ENCODE data around the gene NCF4. TPM values are rescaled to one million over a fixed set of nuclear protein-coding genes. Genes with fewer than 3 reads are reported as not detected.

NCF4 gene
- total RNA-seq, 2 experiments from 2014 or later = 44.1 to 48.2 TPM

DNA sequence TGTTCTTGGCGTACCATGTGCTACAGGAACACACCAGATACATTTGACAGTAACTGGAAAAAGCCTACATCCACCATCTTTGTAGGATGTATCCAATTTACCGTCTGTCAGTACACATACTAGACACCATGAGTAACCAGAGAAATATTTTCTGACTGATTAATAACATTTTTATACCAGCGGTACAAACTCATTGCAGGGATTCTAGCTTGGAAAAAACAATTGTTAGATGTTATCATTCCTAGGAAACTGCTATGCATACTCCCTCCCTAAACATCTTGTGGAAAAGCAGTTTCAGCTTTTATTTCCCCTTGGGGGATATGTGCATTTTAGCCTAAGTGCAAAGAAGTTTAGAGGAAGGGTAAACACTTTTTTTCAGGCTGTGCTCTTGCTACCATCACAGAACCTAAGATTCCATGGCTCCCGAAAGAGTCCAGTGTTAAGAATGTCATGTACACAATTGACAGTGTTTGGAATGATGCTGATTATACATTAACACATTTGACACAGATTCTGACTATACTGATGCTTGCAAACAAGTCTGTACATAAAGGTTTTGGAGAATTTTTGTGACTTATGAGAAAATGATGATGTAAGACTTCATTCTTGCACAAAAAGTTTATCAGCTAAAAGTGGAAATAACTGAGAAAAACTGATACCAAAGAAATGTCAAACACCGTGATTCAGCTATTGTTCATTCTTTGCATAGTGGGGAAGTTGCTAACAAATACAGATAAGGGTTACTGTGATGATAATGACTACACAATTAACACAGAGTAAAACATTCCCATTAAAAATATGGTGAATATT, 23.7 kb downstream of the NCF4 start:
- Mint-ChIP-seq H3K36me3 (ENCODE audit: low read depth) (peaks cover 24% of the 10 kb centered on the region), H3K9me3 (ENCODE audit: insufficient read depth) (peaks cover 26% of the 10 kb centered on the region), H3K27me3 (ENCODE audit: low read depth) (peaks cover 3% of the 10 kb centered on the region), H3K27ac (no peak overlapping the region), H3K4me3 (no peak overlapping the region), H3K4me1 (ENCODE audit: low read depth) (peaks cover 12% of the 10 kb centered on the region)
- DNase-seq (no peak), ATAC-seq (no peak)
- ChIA-PET POLR2A (interaction anchor here (0.7 kb wide), 1 partner anchor 371 kb away, joined by 5 read pairs; no protein-coding TSS in a partner anchor), CTCF (interaction anchor here (0.7 to 3.7 kb wide), 3 partner anchors 23 to 32 kb away, joined by 3 to 17 read pairs (median 4); partner anchors contain the start of gene NCF4)

DNA sequence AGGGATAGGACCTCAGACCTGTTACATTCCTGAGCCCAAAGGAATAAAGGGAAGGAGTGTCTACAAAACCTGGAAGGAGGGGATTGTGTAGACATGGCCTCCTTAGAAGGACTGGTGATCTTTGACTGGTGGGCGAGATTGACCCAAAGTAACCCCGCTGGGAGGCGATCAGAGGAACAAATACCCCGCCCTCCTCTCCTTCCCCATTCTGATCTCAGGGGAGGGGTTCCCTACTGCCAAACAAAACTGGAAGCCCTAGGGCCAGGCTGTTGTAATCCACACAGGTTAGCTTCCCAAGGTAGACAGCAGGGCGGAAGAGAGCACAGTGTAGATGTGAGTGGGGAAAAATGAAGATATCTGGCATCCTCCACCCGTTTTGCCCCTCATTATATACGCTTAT, 24.7 kb downstream of the NCF4 start:
- POLR2A ChIA-PET = no interaction called here
- H3K9me3 Mint-ChIP-seq (ENCODE audit: insufficient read depth) = peaks cover 25% of the 10 kb centered on the region
- no peak for DNase-seq
- H3K4me1 Mint-ChIP-seq (ENCODE audit: low read depth) = peaks cover 12% of the 10 kb centered on the region
- peaks cover 3% of the 10 kb centered on the region for H3K27me3 Mint-ChIP-seq (ENCODE audit: low read depth)
- peaks cover 20% of the 10 kb centered on the region for H3K36me3 Mint-ChIP-seq (ENCODE audit: low read depth)
- CTCF ChIA-PET = interaction anchor here (0.8 to 3.7 kb wide), 2 partner anchors 15 to 29 kb away, joined by 3 to 17 read pairs; no protein-coding TSS in a partner anchor
- H3K27ac Mint-ChIP-seq = no peak overlapping the region
- ATAC-seq = no peak
- H3K4me3 Mint-ChIP-seq = no peak overlapping the region

DNA sequence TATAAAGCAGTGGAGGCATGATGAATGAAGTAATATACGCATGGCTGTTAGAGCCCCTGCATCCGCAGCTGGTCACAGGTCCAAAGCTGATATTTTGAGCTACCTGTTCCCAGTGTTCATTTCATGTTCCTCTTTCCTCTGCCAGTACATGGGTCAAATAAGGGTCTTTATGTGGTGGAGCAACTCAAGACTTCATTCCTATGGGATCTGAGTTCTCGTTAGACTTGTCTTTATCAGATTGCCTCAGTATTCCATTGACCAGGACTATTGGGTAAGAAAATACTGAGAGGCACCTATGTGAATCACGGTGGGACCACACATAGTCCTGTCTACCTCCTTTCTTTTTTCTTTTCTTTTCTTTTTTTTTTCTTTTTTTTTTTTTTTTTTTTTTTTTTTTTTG, 25.2 kb downstream of the NCF4 start:
- Mint-ChIP-seq H3K36me3 (ENCODE audit: low read depth) (peaks cover 18% of the 10 kb centered on the region), H3K4me1 (ENCODE audit: low read depth) (peaks cover 12% of the 10 kb centered on the region), H3K9me3 (ENCODE audit: insufficient read depth) (peaks cover 21% of the 10 kb centered on the region), H3K4me3 (no peak overlapping the region), H3K27me3 (ENCODE audit: low read depth) (peaks cover 3% of the 10 kb centered on the region), H3K27ac (no peak overlapping the region)
- ChIA-PET CTCF (interaction anchor here (0.8 to 3.7 kb wide), 2 partner anchors 15 to 29 kb away, joined by 3 to 17 read pairs; no protein-coding TSS in a partner anchor), POLR2A (no interaction called here)
- DNase-seq (no peak), ATAC-seq (no peak)

DNA sequence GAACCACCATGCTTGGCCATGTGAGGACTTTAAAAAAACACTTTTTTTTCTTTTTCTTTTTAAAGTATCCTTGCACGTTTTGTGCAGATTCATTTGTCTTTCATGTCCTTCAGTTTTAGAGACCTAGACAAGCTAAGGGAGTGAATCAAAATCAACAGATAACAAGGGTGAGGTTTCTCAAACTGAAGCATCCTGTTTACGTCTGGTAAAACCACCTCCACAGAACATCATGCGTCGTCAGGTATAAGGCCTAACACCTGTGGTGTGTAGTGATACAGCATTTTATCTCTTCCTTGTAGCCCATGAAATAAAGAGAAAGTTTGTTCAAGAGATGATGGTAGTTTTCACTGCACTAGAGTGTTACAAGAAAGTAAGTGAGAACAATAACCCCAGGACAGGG, 26.4 kb downstream of the NCF4 start:
- POLR2A ChIA-PET = no interaction called here
- ATAC-seq = no peak

DNA sequence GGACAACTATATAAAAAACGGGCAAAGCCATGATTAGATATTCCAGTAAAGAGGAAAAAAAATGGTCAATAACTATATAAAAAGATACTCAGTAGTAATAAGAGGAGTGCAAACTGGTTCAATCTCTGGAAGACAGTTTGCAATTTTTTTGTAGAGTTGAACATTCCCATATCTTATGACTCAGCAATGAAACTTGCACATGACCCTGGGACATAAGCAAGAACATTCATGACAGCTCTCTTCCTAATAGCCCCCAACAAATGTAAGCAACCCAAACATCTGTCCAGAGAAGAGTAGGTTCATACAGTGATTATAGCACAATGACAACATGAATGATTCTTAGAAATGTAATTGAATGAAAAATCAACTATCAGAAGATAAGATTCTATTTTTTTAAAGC, 30.8 kb downstream of the NCF4 start:
- POLR2A ChIA-PET = interaction anchor here (0.7 kb wide), 1 partner anchor 9 kb away, joined by 3 read pairs; no protein-coding TSS in a partner anchor
- ATAC-seq = no peak
- H3K36me3 Mint-ChIP-seq (ENCODE audit: low read depth) = peaks cover 5% of the 10 kb centered on the region

More for the DNA sequence above, 26.4 kb downstream of the NCF4 start:
- Mint-ChIP-seq H3K36me3 (ENCODE audit: low read depth) (peaks cover 11% of the 10 kb centered on the region), H3K9me3 (ENCODE audit: insufficient read depth) (peaks cover 10% of the 10 kb centered on the region), H3K4me3 (no peak overlapping the region), H3K4me1 (ENCODE audit: low read depth) (peaks cover 8% of the 10 kb centered on the region), H3K27ac (no peak overlapping the region), H3K27me3 (ENCODE audit: low read depth) (peaks cover 6% of the 10 kb centered on the region)
- CTCF ChIA-PET = interaction anchor here (2.1 kb wide), 1 partner anchor 31 kb away, joined by 11 read pairs; no protein-coding TSS in a partner anchor
- DNase-seq = no peak

DNA sequence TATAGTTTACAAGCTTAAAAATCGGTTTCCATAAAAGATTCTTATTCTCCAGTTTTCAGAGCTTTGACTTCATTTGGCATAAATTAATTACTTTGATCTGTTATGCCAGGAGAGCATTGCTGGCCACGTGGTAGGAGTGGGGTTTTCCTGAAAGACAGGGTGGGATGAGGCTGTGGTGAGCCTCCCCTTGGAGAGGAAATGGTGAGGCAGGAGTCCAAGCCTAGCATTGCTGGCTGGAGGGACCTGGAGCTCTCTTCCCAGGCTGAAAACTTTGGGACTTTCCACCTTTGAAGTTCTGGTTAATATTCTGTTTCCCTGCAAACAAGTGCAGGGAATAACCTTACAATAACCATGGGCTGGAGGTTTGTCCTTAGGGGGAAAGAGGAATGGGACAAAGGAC, 31.5 kb downstream of the NCF4 start:
- Mint-ChIP-seq H3K27me3 (ENCODE audit: low read depth) (peaks cover 8% of the 10 kb centered on the region), H3K9me3 (ENCODE audit: insufficient read depth) (no peaks in the 10 kb centered on the region), H3K4me1 (ENCODE audit: low read depth) (peaks cover 14% of the 10 kb centered on the region), H3K36me3 (ENCODE audit: low read depth) (peaks cover 8% of the 10 kb centered on the region), H3K27ac (no peak overlapping the region), H3K4me3 (no peak overlapping the region)
- CTCF ChIA-PET = interaction anchor here (2.5 to 3.1 kb wide), 2 partner anchors 36 to 85 kb away, joined by 8 to 16 read pairs; no protein-coding TSS in a partner anchor
- no peak for ATAC-seq
- DNase-seq = no peak
- POLR2A ChIA-PET = interaction anchor here (1.0 kb wide), 1 partner anchor 9 kb away, joined by 3 read pairs; no protein-coding TSS in a partner anchor

More for the DNA sequence above, 30.8 kb downstream of the NCF4 start:
- no peak for DNase-seq
- Mint-ChIP-seq H3K4me3 (no peak overlapping the region), H3K9me3 (ENCODE audit: insufficient read depth) (no peaks in the 10 kb centered on the region), H3K27me3 (ENCODE audit: low read depth) (peaks cover 8% of the 10 kb centered on the region), H3K27ac (no peak overlapping the region), H3K4me1 (ENCODE audit: low read depth) (peaks cover 14% of the 10 kb centered on the region)
- CTCF ChIA-PET = interaction anchor here (2.5 to 3.1 kb wide), 2 partner anchors 36 to 86 kb away, joined by 8 to 16 read pairs; no protein-coding TSS in a partner anchor

DNA sequence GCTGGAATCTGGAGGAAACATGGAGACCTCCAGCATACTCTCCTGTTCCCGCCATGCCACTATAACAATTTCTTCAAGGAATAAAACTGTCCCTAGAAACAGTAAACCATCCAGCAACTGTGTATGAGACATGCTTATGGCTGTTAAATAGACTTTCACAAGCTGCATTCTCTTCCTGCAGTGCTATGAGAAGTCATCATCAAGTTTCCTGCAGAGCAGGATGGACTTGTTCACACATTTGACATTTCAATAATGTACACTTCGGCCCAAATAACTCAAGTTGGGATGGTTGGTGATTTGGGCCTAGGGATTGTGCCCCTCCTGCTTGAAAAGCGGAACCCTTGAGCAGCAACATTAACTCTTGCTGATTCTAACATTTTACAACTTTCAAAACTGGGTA, 32.5 kb downstream of the NCF4 start:
- H3K9me3 Mint-ChIP-seq (ENCODE audit: insufficient read depth) = no peaks in the 10 kb centered on the region
- ATAC-seq (no peak), DNase-seq (no peak)
- H3K36me3 Mint-ChIP-seq (ENCODE audit: low read depth) = peaks cover 11% of the 10 kb centered on the region
- H3K27me3 Mint-ChIP-seq (ENCODE audit: low read depth) = peaks cover 8% of the 10 kb centered on the region
- H3K4me1 Mint-ChIP-seq (ENCODE audit: low read depth) = peaks cover 17% of the 10 kb centered on the region
- no peak overlapping the region for H3K4me3 Mint-ChIP-seq
- no peak overlapping the region for H3K27ac Mint-ChIP-seq
- ChIA-PET POLR2A (interaction anchor here (1.0 to 1.1 kb wide), 2 partner anchors 8 to 20 kb away, joined by 3 to 4 read pairs; no protein-coding TSS in a partner anchor), CTCF (interaction anchor here (0.5 to 3.1 kb wide), 3 partner anchors 37 to 537 kb away, joined by 3 to 16 read pairs (median 8); no protein-coding TSS in a partner anchor)

DNA sequence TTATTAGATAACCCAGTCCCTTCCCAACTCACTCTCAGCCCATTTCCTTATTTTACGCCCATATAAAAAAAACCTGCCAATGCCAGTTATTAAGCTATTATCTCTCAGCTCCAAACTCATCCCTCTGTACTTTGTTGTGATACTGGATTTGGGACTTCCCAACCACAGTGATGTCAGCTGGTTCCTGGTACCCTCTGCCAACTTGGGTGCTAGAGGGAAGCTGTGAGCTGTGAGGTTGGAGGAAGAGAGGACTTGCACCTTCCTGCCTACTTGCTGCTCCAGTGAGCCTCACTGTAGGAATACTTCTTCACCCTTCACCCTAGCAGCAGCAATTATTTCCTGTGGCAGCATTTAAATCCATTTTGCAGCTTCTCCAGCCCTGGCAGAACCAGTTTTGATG, 33.5 kb downstream of the NCF4 start:
- ChIA-PET POLR2A (no interaction called here), CTCF (interaction anchor here (0.6 kb wide), 1 partner anchor 11 kb away, joined by 3 read pairs; no protein-coding TSS in a partner anchor)
- Mint-ChIP-seq H3K9me3 (ENCODE audit: insufficient read depth) (no peaks in the 10 kb centered on the region), H3K4me1 (ENCODE audit: low read depth) (peaks cover 20% of the 10 kb centered on the region), H3K36me3 (ENCODE audit: low read depth) (peaks cover 14% of the 10 kb centered on the region), H3K4me3 (no peak overlapping the region), H3K27ac (no peak overlapping the region), H3K27me3 (ENCODE audit: low read depth) (peaks cover 5% of the 10 kb centered on the region)
- ATAC-seq (no peak), DNase-seq (no peak)

DNA sequence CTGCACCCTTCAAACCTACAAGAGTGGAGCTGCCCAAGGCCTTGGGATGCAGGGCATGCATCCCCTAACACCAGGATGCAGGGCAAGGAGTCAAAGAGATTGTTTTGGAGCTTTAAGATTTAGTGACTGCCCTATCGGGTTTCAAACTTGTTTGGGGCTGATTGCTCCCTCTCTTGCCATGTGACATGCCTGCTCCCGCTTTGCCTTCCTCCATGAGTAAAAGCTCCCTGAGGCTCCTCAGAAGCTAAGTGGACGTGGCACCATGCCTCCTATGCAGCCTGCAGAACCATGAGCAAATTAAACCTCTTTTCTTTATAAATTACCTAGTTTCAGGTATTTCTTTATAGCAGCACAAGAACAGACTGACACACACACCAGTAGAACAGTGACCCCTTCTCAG, 36.8 kb downstream of the NCF4 start:
- DNase-seq (no peak), ATAC-seq (no peak)
- H3K4me3 Mint-ChIP-seq = no peak overlapping the region
- peaks cover 14% of the 10 kb centered on the region for H3K36me3 Mint-ChIP-seq (ENCODE audit: low read depth)
- no peaks in the 10 kb centered on the region for H3K27me3 Mint-ChIP-seq (ENCODE audit: low read depth)
- CTCF ChIA-PET = interaction anchor here (1.2 kb wide), 1 partner anchor 42 kb away, joined by 4 read pairs; no protein-coding TSS in a partner anchor
- H3K9me3 Mint-ChIP-seq (ENCODE audit: insufficient read depth) = no peaks in the 10 kb centered on the region
- peak overlapping the region; percentile 24 for H3K27ac Mint-ChIP-seq
- POLR2A ChIA-PET = interaction anchor here (0.9 to 1.1 kb wide), 2 partner anchors 24 to 36 kb away, joined by 3 read pairs; no protein-coding TSS in a partner anchor
- H3K4me1 Mint-ChIP-seq (ENCODE audit: low read depth) = peaks cover 42% of the 10 kb centered on the region

DNA sequence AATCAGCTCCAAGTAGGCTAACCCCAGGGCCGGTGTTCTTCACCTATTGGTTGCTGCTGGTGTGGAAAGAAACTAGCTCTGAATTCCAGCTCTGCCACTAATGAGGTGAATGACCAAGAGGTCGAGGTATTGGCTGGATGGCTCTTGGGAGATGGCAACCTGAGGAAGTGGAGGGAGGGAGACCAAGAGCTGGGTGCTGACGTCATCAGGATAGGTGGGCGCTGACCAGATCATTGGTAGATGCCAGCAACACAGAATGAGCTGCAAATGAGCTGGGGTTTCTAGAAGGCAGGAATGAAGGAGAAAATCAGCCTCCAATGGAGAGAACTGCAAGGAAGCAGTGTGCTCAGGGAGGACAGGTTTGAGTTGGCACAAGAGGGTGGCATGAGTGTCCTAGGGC, 37.9 kb downstream of the NCF4 start:
- H3K9me3 Mint-ChIP-seq (ENCODE audit: insufficient read depth) = no peaks in the 10 kb centered on the region
- CTCF ChIA-PET = interaction anchor here (0.8 to 2.5 kb wide), 4 partner anchors 25 to 79 kb away, joined by 3 to 9 read pairs (median 3); no protein-coding TSS in a partner anchor
- ATAC-seq = no peak

DNA sequence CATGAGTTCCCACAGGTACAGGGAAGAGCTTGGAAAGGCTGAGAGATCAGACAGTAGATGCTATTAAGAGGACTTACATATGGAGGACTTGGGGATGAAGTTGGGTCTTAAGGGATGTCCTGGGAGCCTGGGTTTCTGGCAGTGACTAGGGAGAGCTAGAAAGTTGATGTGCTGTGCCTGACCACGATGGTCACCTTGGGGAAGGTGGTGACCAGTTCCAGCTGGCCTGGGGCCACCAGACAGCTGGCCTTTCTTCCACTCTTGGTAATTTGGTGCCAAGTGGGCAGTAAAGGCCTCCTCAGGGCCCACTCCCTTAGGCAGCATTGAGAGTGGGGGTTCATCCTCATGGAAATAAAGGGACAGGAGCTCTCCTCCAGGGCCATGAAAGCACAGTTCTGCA, 38.7 kb downstream of the NCF4 start:
- H3K4me3 Mint-ChIP-seq = no peak overlapping the region
- no peak for DNase-seq
- no peak for ATAC-seq
- peaks cover 6% of the 10 kb centered on the region for H3K27me3 Mint-ChIP-seq (ENCODE audit: low read depth)
- H3K36me3 Mint-ChIP-seq (ENCODE audit: low read depth) = peaks cover 14% of the 10 kb centered on the region
- ChIA-PET POLR2A (no interaction called here), CTCF (interaction anchor here (0.8 to 3.0 kb wide), 7 partner anchors 26 to 78 kb away, joined by 3 to 9 read pairs (median 4); partner anchors contain the start of gene NCF4)
- peaks cover 40% of the 10 kb centered on the region for H3K4me1 Mint-ChIP-seq (ENCODE audit: low read depth)
- no peak overlapping the region for H3K27ac Mint-ChIP-seq
- H3K9me3 Mint-ChIP-seq (ENCODE audit: insufficient read depth) = no peaks in the 10 kb centered on the region

More for the DNA sequence above, 37.9 kb downstream of the NCF4 start:
- no peak overlapping the region for H3K27ac Mint-ChIP-seq
- no peak overlapping the region for H3K4me3 Mint-ChIP-seq
- H3K27me3 Mint-ChIP-seq (ENCODE audit: low read depth) = peaks cover 3% of the 10 kb centered on the region
- peaks cover 14% of the 10 kb centered on the region for H3K36me3 Mint-ChIP-seq (ENCODE audit: low read depth)
- peaks cover 43% of the 10 kb centered on the region for H3K4me1 Mint-ChIP-seq (ENCODE audit: low read depth)
- no peak for DNase-seq
- POLR2A ChIA-PET = no interaction called here
